Pancreas (tissue), 10 donors: ENCODE data around the gene ZNF253. TPM values are rescaled to one million over a fixed set of nuclear protein-coding genes. Genes with fewer than 3 reads are reported as not detected.

Experiments
- ATAC-seq, 4 donors: fragments of 200-7000 bp; cut with Tn5 transposase; one replicate each; pipeline versions ENCODE4 v1.8.0 to v1.9.1; 2020; ENCODE audit warnings: mild to moderate bottlenecking in 4 of 4, moderate library complexity in 4 of 4
- DNase-seq, 6 donors: peaks; one replicate each; pipeline ENCODE4 v3.0.0-alpha.2; 2020
- FAIRE-seq: peaks from 2 replicates; lab custom pipeline; 2012; peaks lifted over from hg19 to GRCh38; lab: Jason Lieb, UNC
- H3K27ac ChIP-seq, 4 donors: fragments of 200-600 bp; sonication (generic); 1 replicate in 3 of 4; 2 replicates in 1 of 4; pipeline versions ENCODE4 v1.5.0 to v1.8.0; 2020
- H3K27me3 ChIP-seq, 4 donors: fragments of 200-600 bp; one replicate each; pipeline ENCODE4 v1.8.0; 2021
- H3K36me3 ChIP-seq, 3 donors: fragments of 200-600 bp; sonication (generic) in 1 of 3; one replicate each; pipeline versions ENCODE4 v1.5.0 to v1.8.0; 2020 to 2021
- H3K4me1 ChIP-seq, 3 donors: fragments of 200-600 bp; one replicate each; pipeline ENCODE4 v1.8.0; 2021
- H3K4me3 ChIP-seq, 4 donors: fragments of 200-600 bp; sonication (generic) in 2 of 4; one replicate each; pipeline versions ENCODE4 v1.5.0 to v1.8.0; 2020 to 2021
- H3K9me3 ChIP-seq, 4 donors: fragments of 200-600 bp; one replicate each; pipeline ENCODE4 v1.8.0; 2021
- CTCF ChIP-seq, 4 donors: fragments of 200-600 bp; sonication (generic) in 3 of 4; IDR thresholded peaks; one replicate each; pipeline versions ENCODE4 v1.5.0 to v1.8.0; 2021; ENCODE audit warnings: antibody characterized with exemption in 4 of 4
- WGBS, 2 donors: extraction: QIAGEN DNeasy Blood & Tissue Kit; methylation state at CpG; one replicate each; pipeline ENCODE4 v1.1.7; 2013; 5-methylcytosine and 5-hydroxymethylcytosine counted together
- intact Hi-C, 3 donors: fragments of 100-400 bp; cut with DNase I; formaldehyde crosslinking; loops; one replicate each; pipeline versions ENCODE4 v1.11.1 to v1.14.2; 2022
- polyA plus RNA-seq, 2 donors: library from polyadenylated mRNA; stranded (reverse); fragments of 200-250 nt; gene quantifications; one replicate each; pipeline ENCODE4 v1.2.3, GENCODE V29; 2013
- total RNA-seq, 6 donors: library from RNA; stranded (reverse); fragmentation: NEBNext Ultra II Directional in 4 of 6; extraction: Animal tissue kit (Norgen Biotek cat#: 25700) in 4 of 6; gene quantifications; one replicate each; pipeline versions ENCODE4 v1.2.1 to v1.2.4, GENCODE V29; 2021 to 2023
- donor health status: healthy with polysubstance abuse.
- donor health status: DM: no; HTN: no; CAD: no; lungs with moderate emphysema.
- donor health status: DM: no; HTN: no; CAD: no.
- donor health status: control.
- donor health status: control.
- donor health status: Bipolar disorder and iron deficiency.
- donor health status: DM: yes; HTN: yes; CAD: no.
- donor health status: DM: no; HTN: no; CAD: no.
- donor health status: DM: no; HTN: no; CAD: no.
- donor health status: DM: yes; HTN: yes; CAD: no.

ZNF253 gene
- total RNA-seq (10 to 100 TPM in 1 of 6 donors, 1 to 10 TPM in 5; 4.1 to 12.7 (median 5.9) TPM), polyA plus RNA-seq (1 to 10 TPM; 2.3 to 3.9 TPM)

GRCh38 chr19:19865750-19866610 lies at the start of gene ZNF253:
ZNF253 (plus strand) TSS chr19:19865882; CDS start chr19:19865997, 115 bp downstream.
- Histone ChIP-seq H3K36me3 (no peaks in the 10 kb centered on the region), H3K4me3 (peak within 1 kb of the TSS; percentile 49 to 80 (median 62)), H3K4me1 (peaks cover 6 to 15% (median 7%) of the 10 kb centered on the region in 3 donors), H3K9me3 (no peaks in the 10 kb centered on the region), H3K27me3 (no peaks in the 10 kb centered on the region), H3K27ac (peak within 1 kb of the TSS; percentile 85 to 96 (median 92))
- FAIRE-seq (peak; percentile 83), DNase-seq (peak; percentile 94 to 98 (median 96)), ATAC-seq (peak; percentile 97 to 99 (median 98))
- 0% methylated on average over 43 of the region's 43 CpGs for WGBS, 2 donors
- TF ChIP-seq CTCF (IDR thresholded peaks at IDR 0.05), result no peak
- intact Hi-C loops, result no loop called here

- peaks cover 0 to 4% (median 0%) of the 10 kb centered on the region in 3 donors for H3K36me3 ChIP-seq
- WGBS, 2 donors, result 87 to 91% methylated on average over 9 of the region's 9 CpGs
- TF ChIP-seq CTCF (IDR thresholded peaks at IDR 0.05), result no peak
- DNase-seq (no peak), ATAC-seq (no peak), FAIRE-seq (no peak)
- intact Hi-C loops, result no loop called here
- H3K9me3 ChIP-seq, result no peaks in the 10 kb centered on the region
- H3K4me1 ChIP-seq, result peaks cover 0 to 3% (median 0%) of the 10 kb centered on the region in 3 donors
- no peaks in the 10 kb centered on the region for H3K27me3 ChIP-seq
- no peak overlapping the region for H3K27ac ChIP-seq
- no peak overlapping the region for H3K4me3 ChIP-seq
Observed at GRCh38 chr19:19816679-19817078, 49.0 kb upstream of the ZNF253 start.

- ATAC-seq, result no peak
- FAIRE-seq, result no peak
- Histone ChIP-seq H3K36me3 (peaks cover 0 to 4% (median 0%) of the 10 kb centered on the region in 3 donors), H3K27me3 (no peaks in the 10 kb centered on the region), H3K9me3 (no peaks in the 10 kb centered on the region), H3K27ac (no peak overlapping the region), H3K4me3 (no peak overlapping the region), H3K4me1 (peaks cover 0 to 3% (median 0%) of the 10 kb centered on the region in 3 donors)
- intact Hi-C loops, result no loop called here
- 88 to 93% methylated on average over 3 of the region's 3 CpGs for WGBS, 2 donors
- DNase-seq, result no peak
- TF ChIP-seq CTCF (IDR thresholded peaks at IDR 0.05), result no peak
Observed at GRCh38 chr19:19817357-19817756, 48.3 kb upstream of the ZNF253 start.

GRCh38 chr19:19820774-19821320 lies 44.8 kb upstream of the ZNF253 start:
- intact Hi-C loops, result no loop called here
- DNase-seq, result no peak
- WGBS, 2 donors, result 8% methylated on average over 17 of the region's 17 CpGs
- H3K4me3 ChIP-seq, result peak overlapping the region; percentile 55 to 75 (median 64)
- H3K4me1 ChIP-seq, result peaks cover 0 to 3% (median 0%) of the 10 kb centered on the region in 3 donors
- peak in 1 of 4 donors; percentile 3 for ATAC-seq
- no peaks in the 10 kb centered on the region for H3K27me3 ChIP-seq
- FAIRE-seq, result no peak
- H3K27ac ChIP-seq, result peak overlapping the region; percentile 84 to 95 (median 90)
- H3K36me3 ChIP-seq, result no peaks in the 10 kb centered on the region
- no peak for TF ChIP-seq CTCF (IDR thresholded peaks at IDR 0.05)
- no peaks in the 10 kb centered on the region for H3K9me3 ChIP-seq
